ENCODE results near the gene GRM2.

DNA sequence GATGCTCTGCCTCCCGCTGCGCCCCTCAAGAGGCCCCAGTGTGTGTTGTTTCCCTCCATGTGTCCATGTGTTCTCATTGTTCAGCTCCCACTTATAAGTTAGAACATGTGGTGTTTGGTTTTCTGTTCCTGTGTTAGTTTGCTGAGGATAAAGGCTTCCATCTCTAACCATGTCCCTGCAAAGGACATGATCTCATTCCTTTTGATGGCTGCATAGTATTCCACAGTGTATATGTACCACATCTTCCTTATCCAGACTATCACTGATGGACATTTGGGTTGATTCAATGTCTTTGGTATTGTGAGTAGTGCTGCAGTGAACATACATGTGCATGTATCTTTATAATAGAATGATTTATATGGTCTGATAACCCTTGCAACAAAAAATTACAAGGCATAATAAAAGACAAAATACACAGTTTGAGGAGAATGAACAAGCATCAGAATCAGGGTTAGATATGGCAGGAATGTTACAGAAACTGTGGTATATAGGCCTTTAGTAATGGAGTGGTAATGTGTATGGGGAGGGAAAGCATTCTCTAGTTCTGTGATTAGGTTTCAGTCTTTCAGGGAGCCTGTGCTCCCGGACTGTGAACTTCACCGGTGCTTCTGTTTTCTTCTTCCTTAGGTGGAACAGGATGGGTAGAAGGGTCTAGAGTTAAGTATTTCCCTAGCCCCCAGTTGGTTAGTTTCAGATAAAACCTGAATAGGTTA lies 27.1 kb downstream of the GRM2 start:
- TF ChIP-seq, protein P1, sequence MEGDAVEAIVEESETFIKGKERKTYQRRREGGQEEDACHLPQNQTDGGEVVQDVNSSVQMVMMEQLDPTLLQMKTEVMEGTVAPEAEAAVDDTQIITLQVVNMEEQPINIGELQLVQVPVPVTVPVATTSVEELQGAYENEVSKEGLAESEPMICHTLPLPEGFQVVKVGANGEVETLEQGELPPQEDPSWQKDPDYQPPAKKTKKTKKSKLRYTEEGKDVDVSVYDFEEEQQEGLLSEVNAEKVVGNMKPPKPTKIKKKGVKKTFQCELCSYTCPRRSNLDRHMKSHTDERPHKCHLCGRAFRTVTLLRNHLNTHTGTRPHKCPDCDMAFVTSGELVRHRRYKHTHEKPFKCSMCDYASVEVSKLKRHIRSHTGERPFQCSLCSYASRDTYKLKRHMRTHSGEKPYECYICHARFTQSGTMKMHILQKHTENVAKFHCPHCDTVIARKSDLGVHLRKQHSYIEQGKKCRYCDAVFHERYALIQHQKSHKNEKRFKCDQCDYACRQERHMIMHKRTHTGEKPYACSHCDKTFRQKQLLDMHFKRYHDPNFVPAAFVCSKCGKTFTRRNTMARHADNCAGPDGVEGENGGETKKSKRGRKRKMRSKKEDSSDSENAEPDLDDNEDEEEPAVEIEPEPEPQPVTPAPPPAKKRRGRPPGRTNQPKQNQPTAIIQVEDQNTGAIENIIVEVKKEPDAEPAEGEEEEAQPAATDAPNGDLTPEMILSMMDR (IDR thresholded peaks at IDR 0.05): no peak
- TF ChIP-seq POLR2AphosphoS5 (IDR thresholded peaks at IDR 0.05): no peak
- TF ChIP-seq POLR2A (IDR thresholded peaks at IDR 0.05): no peak
- TF ChIP-seq EP300 (IDR thresholded peaks at IDR 0.05): no peak
